GM23338 (cell line): ENCODE data around the gene DEPDC5. TPM values are rescaled to one million over a fixed set of nuclear protein-coding genes. Genes with fewer than 3 reads are reported as not detected.

ENCODE experiments used
- ATAC-seq: fragments of 200-7000 bp; cut with Tn5 transposase; 3 replicates; pipeline ENCODE4 v1.9.1; 2020
- DNase-seq: peaks from one replicate; pipeline ENCODE4 v3.0.0-alpha.2; 2015; ENCODE audit warnings: low spot score
- H2AFZ ChIP-seq: fragments of 200-600 bp; sonication (generic); 2 replicates; pipeline ENCODE4 v1.8.0; 2016; ENCODE audit warnings: antibody characterized with exemption, mild to moderate bottlenecking, moderate library complexity
- H3F3A ChIP-seq: fragments of 200-600 bp; sonication (generic); replicated peaks from 2 replicates; pipeline ENCODE4 v1.8.0; 2017; ENCODE audit warnings: antibody characterized with exemption, mixed run types, low read depth
- H3K27ac ChIP-seq: fragments of 200-600 bp; sonication (generic); 2 replicates; pipeline ENCODE4 v1.6.1; 2016; ENCODE audit warnings: low read depth
- H3K27me3 ChIP-seq: fragments of 200-600 bp; sonication (generic); 2 replicates; pipeline ENCODE4 v1.8.0; 2016; ENCODE audit warnings: mild to moderate bottlenecking, mixed run types, moderate library complexity; ENCODE audit not compliant: insufficient read depth
- H3K36me3 ChIP-seq: fragments of 200-600 bp; sonication (generic); 2 replicates; pipeline ENCODE4 v1.8.0; 2016; ENCODE audit warnings: mild to moderate bottlenecking; ENCODE audit not compliant: insufficient read depth
- H3K4me1 ChIP-seq: fragments of 200-600 bp; sonication (generic); 2 replicates; pipeline ENCODE4 v1.8.0; 2016; ENCODE audit warnings: mild to moderate bottlenecking, moderate library complexity; ENCODE audit not compliant: insufficient read depth
- H3K4me2 ChIP-seq: fragments of 200-600 bp; sonication (generic); 2 replicates; pipeline ENCODE4 v1.7.1; 2017; ENCODE audit warnings: mixed run types
- H3K4me3 ChIP-seq: fragments of 200-600 bp; sonication (generic); 2 replicates; pipeline ENCODE4 v1.6.1; 2016; ENCODE audit warnings: mixed run types
- H3K79me2 ChIP-seq: fragments of 200-600 bp; sonication (generic); replicated peaks from 2 replicates; pipeline ENCODE4 v1.8.0; 2017; ENCODE audit warnings: mild to moderate bottlenecking; ENCODE audit not compliant: insufficient read depth
- H3K9me2 ChIP-seq: fragments of 200-600 bp; sonication (generic); 2 replicates; pipeline ENCODE4 v1.8.0; 2017; ENCODE audit not compliant: insufficient read depth
- H4K20me1 ChIP-seq: fragments of 200-600 bp; sonication (generic); replicated peaks from 2 replicates; pipeline ENCODE4 v1.8.0; 2017; ENCODE audit warnings: mild to moderate bottlenecking; ENCODE audit not compliant: insufficient read depth
- H3K27ac Mint-ChIP-seq: 2 replicates; pipeline ENCODE4 v1.8.0; 2020; ENCODE audit warnings: inconsistent platforms, mild to moderate bottlenecking, moderate library complexity, mixed read lengths
- H3K27me3 Mint-ChIP-seq: 3 replicates; pipeline ENCODE4 v1.8.0; 2022; ENCODE audit warnings: low read depth, mild to moderate bottlenecking, moderate library complexity, mixed read lengths, inconsistent platforms; ENCODE audit not compliant: insufficient read depth, poor library complexity
- H3K36me3 Mint-ChIP-seq: 3 replicates; pipeline ENCODE4 v1.8.0; 2021; ENCODE audit warnings: low read depth, mild to moderate bottlenecking, inconsistent platforms, moderate library complexity, mixed read lengths
- H3K4me1 Mint-ChIP-seq: 3 replicates; pipeline ENCODE4 v1.8.0; 2020; ENCODE audit warnings: mild to moderate bottlenecking, inconsistent platforms, mixed read lengths
- H3K4me3 Mint-ChIP-seq: 3 replicates; pipeline ENCODE4 v1.8.0; 2021; ENCODE audit warnings: moderate library complexity, mild to moderate bottlenecking, inconsistent platforms, mixed read lengths
- H3K9me3 Mint-ChIP-seq: 3 replicates; pipeline ENCODE4 v1.8.0; 2020; ENCODE audit warnings: moderate library complexity, mild to moderate bottlenecking, inconsistent platforms, mixed read lengths
- CREB1 ChIP-seq: fragments of 250-450 bp; sonication (Bioruptor Pico); IDR thresholded peaks from 2 replicates; pipeline ENCODE4 v1.5.0; 2020; ENCODE audit warnings: low read depth, mild to moderate bottlenecking, moderate library complexity
- EZH2 ChIP-seq: fragments of 200-600 bp; sonication (generic); IDR thresholded peaks from one replicate; pipeline ENCODE4 v1.8.0; 2017; ENCODE audit warnings: antibody characterized with exemption, mild to moderate bottlenecking, low read depth; ENCODE audit not compliant: unreplicated experiment
- EZH2phosphoT487 ChIP-seq: fragments of 200-600 bp; sonication (generic); IDR thresholded peaks from one replicate; pipeline ENCODE4 v1.8.1; 2018; ENCODE audit warnings: antibody characterized with exemption; ENCODE audit not compliant: unreplicated experiment
- JUNB ChIP-seq: IDR thresholded peaks from one replicate; pipeline ENCODE4 v1.6.1; 2016; ENCODE audit warnings: antibody characterized with exemption; ENCODE audit not compliant: unreplicated experiment
- NANOG ChIP-seq: IDR thresholded peaks from 2 replicates; pipeline ENCODE4 v1.6.1; 2016; ENCODE audit warnings: antibody characterized with exemption, borderline replicate concordance
- POLR2AphosphoS5 ChIP-seq: IDR thresholded peaks from 2 replicates; pipeline ENCODE4 v1.6.1; 2016; ENCODE audit warnings: antibody characterized with exemption, low read depth
- STAT1 ChIP-seq: IDR thresholded peaks from one replicate; pipeline ENCODE4 v1.6.1; 2016; ENCODE audit warnings: antibody characterized with exemption; ENCODE audit not compliant: unreplicated experiment
- ZNF114 ChIP-seq: fragments of 250-450 bp; sonication (Bioruptor Pico); IDR thresholded peaks from 2 replicates; pipeline ENCODE4 v1.5.0; 2020; ENCODE audit warnings: mild to moderate bottlenecking, moderate library complexity
- ZNF331 ChIP-seq: fragments of 250-450 bp; sonication (Bioruptor Pico); IDR thresholded peaks from 2 replicates; pipeline ENCODE4 v1.5.0; 2020; ENCODE audit warnings: low read depth, mild to moderate bottlenecking, moderate library complexity
- polyA plus RNA-seq: library from polyadenylated mRNA; unstranded; fragments of >200 nt; fragmentation: Nextera tagmentation; extraction: Ambion mirVana; gene quantifications from 2 replicates; pipeline ENCODE4 v1.2.1, GENCODE V29; 2016
- total RNA-seq: library from RNA; depleted of rRNA; stranded (reverse); fragments of >200 nt; shearing (Covaris generic); gene quantifications from 2 replicates; pipeline ENCODE4 v1.2.3, GENCODE V29; 2014
- TF ChIP-seq, protein P1 (sequence below): IDR thresholded peaks from one replicate; pipeline ENCODE4 v1.6.1; 2018; ENCODE audit warnings: antibody characterized with exemption; ENCODE audit not compliant: unreplicated experiment
- TF ChIP-seq, protein P2 (sequence below): IDR thresholded peaks from 2 replicates; pipeline ENCODE4 v1.6.1; 2016; ENCODE audit warnings: antibody characterized with exemption
- TF ChIP-seq, protein P3 (sequence below): fragments of 250-450 bp; sonication (Bioruptor Pico); IDR thresholded peaks from 2 replicates; pipeline ENCODE4 v1.5.0; 2020; ENCODE audit warnings: mild to moderate bottlenecking, moderate library complexity
- TF ChIP-seq, protein P4 (sequence below), 2 experiments: fragments of 200-600 bp in 1 of 2; sonication (generic) in 1 of 2; conservative IDR thresholded peaks; 2 replicates each; pipeline versions ENCODE4 v1.5.1 to v1.6.1; 2016 to 2017; ENCODE audit warnings: antibody characterized with exemption in 2 of 2, low read depth in 2 of 2, mild to moderate bottlenecking in 2 of 2, moderate library complexity in 1 of 2

DEPDC5 gene
- total and polyA plus RNA-seq, 2 experiments from 2014 or later, result 18.7 to 19.7 TPM

DNA sequence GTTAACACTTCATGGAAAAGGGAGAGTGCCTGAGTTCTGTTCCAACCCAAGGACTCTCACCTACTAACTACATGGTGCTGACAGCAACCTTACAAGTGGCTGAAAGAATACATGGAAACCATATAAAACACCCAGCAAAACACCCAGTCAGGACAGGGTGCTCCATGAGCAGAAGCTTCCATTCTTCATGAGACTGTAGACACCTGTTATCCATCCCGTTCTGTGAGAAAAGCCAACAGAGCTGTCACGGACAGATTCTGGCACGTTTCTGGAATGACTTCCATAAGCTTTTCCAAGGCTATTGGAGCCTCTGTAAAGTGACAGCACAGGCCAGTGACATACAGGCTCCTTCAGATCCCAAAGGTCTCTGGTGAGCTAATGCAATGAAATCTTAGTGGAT lies 27.1 kb upstream of the DEPDC5 start:
- Histone ChIP-seq H3K27ac (no peak overlapping the region), H3K4me1 (no peaks in the 10 kb centered on the region), H3K9me2 (no peaks in the 10 kb centered on the region), H3K36me3 (peaks cover 19% of the 10 kb centered on the region), H3K4me3 (no peak overlapping the region), H3K4me2 (no peak overlapping the region), H3K79me2 (peaks cover 53% of the 10 kb centered on the region), H3K27me3 (no peaks in the 10 kb centered on the region), H4K20me1 (peaks cover 5% of the 10 kb centered on the region; the same call in 1 of the 2 replicates), H2AFZ (no peak overlapping the region), H3F3A (no peaks in the 10 kb centered on the region; the same call in 1 of the 2 replicates)
- TF ChIP-seq ZNF114 (CRISPR knock-in tag) (no peak), JUNB (no peak), NANOG (no peak), EZH2 (no peak), STAT1 (no peak), ZNF331 (CRISPR knock-in tag) (no peak), POLR2AphosphoS5 (no peak), CREB1 (no peak), EZH2phosphoT487 (no peak)
- TF ChIP-seq, protein P1, sequence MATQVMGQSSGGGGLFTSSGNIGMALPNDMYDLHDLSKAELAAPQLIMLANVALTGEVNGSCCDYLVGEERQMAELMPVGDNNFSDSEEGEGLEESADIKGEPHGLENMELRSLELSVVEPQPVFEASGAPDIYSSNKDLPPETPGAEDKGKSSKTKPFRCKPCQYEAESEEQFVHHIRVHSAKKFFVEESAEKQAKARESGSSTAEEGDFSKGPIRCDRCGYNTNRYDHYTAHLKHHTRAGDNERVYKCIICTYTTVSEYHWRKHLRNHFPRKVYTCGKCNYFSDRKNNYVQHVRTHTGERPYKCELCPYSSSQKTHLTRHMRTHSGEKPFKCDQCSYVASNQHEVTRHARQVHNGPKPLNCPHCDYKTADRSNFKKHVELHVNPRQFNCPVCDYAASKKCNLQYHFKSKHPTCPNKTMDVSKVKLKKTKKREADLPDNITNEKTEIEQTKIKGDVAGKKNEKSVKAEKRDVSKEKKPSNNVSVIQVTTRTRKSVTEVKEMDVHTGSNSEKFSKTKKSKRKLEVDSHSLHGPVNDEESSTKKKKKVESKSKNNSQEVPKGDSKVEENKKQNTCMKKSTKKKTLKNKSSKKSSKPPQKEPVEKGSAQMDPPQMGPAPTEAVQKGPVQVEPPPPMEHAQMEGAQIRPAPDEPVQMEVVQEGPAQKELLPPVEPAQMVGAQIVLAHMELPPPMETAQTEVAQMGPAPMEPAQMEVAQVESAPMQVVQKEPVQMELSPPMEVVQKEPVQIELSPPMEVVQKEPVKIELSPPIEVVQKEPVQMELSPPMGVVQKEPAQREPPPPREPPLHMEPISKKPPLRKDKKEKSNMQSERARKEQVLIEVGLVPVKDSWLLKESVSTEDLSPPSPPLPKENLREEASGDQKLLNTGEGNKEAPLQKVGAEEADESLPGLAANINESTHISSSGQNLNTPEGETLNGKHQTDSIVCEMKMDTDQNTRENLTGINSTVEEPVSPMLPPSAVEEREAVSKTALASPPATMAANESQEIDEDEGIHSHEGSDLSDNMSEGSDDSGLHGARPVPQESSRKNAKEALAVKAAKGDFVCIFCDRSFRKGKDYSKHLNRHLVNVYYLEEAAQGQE, result no peak
- TF ChIP-seq, protein P2, sequence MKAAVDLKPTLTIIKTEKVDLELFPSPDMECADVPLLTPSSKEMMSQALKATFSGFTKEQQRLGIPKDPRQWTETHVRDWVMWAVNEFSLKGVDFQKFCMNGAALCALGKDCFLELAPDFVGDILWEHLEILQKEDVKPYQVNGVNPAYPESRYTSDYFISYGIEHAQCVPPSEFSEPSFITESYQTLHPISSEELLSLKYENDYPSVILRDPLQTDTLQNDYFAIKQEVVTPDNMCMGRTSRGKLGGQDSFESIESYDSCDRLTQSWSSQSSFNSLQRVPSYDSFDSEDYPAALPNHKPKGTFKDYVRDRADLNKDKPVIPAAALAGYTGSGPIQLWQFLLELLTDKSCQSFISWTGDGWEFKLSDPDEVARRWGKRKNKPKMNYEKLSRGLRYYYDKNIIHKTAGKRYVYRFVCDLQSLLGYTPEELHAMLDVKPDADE, result no peak
- TF ChIP-seq, protein P3, sequence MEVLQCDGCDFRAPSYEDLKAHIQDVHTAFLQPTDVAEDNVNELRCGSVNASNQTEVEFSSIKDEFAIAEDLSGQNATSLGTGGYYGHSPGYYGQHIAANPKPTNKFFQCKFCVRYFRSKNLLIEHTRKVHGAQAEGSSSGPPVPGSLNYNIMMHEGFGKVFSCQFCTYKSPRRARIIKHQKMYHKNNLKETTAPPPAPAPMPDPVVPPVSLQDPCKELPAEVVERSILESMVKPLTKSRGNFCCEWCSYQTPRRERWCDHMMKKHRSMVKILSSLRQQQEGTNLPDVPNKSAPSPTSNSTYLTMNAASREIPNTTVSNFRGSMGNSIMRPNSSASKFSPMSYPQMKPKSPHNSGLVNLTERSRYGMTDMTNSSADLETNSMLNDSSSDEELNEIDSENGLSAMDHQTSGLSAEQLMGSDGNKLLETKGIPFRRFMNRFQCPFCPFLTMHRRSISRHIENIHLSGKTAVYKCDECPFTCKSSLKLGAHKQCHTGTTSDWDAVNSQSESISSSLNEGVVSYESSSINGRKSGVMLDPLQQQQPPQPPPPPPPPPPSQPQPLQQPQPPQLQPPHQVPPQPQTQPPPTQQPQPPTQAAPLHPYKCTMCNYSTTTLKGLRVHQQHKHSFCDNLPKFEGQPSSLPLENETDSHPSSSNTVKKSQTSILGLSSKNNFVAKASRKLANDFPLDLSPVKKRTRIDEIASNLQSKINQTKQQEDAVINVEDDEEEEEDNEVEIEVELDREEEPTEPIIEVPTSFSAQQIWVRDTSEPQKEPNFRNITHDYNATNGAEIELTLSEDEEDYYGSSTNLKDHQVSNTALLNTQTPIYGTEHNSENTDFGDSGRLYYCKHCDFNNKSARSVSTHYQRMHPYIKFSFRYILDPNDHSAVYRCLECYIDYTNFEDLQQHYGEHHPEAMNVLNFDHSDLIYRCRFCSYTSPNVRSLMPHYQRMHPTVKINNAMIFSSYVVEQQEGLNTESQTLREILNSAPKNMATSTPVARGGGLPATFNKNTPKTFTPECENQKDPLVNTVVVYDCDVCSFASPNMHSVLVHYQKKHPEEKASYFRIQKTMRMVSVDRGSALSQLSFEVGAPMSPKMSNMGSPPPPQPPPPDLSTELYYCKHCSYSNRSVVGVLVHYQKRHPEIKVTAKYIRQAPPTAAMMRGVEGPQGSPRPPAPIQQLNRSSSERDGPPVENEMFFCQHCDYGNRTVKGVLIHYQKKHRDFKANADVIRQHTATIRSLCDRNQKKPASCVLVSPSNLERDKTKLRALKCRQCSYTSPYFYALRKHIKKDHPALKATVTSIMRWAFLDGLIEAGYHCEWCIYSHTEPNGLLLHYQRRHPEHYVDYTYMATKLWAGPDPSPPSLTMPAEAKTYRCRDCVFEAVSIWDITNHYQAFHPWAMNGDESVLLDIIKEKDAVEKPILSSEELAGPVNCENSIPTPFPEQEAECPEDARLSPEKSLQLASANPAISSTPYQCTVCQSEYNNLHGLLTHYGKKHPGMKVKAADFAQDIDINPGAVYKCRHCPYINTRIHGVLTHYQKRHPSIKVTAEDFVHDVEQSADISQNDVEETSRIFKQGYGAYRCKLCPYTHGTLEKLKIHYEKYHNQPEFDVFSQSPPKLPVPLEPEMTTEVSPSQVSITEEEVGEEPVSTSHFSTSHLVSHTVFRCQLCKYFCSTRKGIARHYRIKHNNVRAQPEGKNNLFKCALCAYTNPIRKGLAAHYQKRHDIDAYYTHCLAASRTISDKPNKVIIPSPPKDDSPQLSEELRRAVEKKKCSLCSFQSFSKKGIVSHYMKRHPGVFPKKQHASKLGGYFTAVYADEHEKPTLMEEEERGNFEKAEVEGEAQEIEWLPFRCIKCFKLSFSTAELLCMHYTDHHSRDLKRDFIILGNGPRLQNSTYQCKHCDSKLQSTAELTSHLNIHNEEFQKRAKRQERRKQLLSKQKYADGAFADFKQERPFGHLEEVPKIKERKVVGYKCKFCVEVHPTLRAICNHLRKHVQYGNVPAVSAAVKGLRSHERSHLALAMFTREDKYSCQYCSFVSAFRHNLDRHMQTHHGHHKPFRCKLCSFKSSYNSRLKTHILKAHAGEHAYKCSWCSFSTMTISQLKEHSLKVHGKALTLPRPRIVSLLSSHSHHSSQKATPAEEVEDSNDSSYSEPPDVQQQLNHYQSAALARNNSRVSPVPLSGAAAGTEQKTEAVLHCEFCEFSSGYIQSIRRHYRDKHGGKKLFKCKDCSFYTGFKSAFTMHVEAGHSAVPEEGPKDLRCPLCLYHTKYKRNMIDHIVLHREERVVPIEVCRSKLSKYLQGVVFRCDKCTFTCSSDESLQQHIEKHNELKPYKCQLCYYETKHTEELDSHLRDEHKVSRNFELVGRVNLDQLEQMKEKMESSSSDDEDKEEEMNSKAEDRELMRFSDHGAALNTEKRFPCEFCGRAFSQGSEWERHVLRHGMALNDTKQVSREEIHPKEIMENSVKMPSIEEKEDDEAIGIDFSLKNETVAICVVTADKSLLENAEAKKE (CRISPR knock-in tag), result no peak
- TF ChIP-seq, protein P4, sequence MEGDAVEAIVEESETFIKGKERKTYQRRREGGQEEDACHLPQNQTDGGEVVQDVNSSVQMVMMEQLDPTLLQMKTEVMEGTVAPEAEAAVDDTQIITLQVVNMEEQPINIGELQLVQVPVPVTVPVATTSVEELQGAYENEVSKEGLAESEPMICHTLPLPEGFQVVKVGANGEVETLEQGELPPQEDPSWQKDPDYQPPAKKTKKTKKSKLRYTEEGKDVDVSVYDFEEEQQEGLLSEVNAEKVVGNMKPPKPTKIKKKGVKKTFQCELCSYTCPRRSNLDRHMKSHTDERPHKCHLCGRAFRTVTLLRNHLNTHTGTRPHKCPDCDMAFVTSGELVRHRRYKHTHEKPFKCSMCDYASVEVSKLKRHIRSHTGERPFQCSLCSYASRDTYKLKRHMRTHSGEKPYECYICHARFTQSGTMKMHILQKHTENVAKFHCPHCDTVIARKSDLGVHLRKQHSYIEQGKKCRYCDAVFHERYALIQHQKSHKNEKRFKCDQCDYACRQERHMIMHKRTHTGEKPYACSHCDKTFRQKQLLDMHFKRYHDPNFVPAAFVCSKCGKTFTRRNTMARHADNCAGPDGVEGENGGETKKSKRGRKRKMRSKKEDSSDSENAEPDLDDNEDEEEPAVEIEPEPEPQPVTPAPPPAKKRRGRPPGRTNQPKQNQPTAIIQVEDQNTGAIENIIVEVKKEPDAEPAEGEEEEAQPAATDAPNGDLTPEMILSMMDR (conservative IDR thresholded peaks at IDR 0.05; ENCODE audit: low read depth in 2 of 2), result no peak
- peaks cover 46% of the 10 kb centered on the region for H3K36me3 Mint-ChIP-seq
- no peak for DNase-seq
- H3K4me1 Mint-ChIP-seq, result no peaks in the 10 kb centered on the region
- H3K27me3 Mint-ChIP-seq, result peaks cover 5% of the 10 kb centered on the region
- H3K9me3 Mint-ChIP-seq, result no peaks in the 10 kb centered on the region
- H3K4me3 Mint-ChIP-seq, result no peak overlapping the region
- H3K27ac Mint-ChIP-seq, result no peak overlapping the region
- ATAC-seq, result no peak
